OCI-M1 (cell line): ENCODE data around the gene RGSL1.

ENCODE experiments used
- DNase-seq: peaks from one replicate; lab custom pipeline; 2025; lab: John Stamatoyannopoulos, UW

Gene RGSL1

DNA sequence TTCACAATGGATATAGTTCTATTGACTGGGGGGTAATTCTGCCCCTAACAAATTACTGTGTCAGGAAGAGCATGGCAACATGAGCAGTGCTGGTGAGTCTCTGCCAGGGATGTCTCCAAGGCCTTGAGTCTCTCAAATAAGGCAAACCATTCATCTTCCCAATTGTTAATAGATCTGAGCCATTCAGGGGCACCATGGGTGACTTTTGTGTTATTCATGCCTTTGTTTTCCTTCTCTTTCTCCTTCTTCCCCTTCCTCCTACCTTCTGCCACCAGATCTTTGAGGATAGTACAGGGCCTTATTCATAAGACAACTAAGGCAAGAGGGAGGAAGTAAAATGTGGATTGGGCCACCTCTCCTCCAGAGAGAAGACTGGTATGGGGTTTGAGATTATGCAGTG is at the start of gene RGSL1:
TSS of gene RGSL1 (plus strand) at position 60 of the 400 bp plus-strand sequence. CDS start at position 80, 20 bp downstream.
- no peak for DNase-seq

DNA sequence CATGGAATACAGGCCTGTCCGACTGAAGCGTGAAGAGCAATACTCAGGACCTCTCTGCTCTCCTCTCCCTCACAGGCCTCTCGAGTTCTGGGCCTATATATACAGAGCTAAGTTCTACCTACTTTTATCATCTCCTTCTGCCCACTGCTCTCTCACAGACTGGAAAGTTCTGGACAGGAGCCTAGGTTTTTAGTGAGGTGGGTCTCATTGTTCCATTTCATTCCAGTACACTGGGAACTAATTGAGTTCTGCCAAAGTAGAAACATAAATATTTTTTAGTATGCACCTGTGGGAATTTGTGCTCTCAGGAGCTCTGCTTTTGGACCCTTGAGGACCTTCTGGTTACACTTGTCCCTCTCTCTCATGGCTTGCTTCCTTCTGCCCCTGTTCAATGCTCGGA is 49.4 kb upstream of the RGSL1 start, which contains the start of gene TEDDM1:
TSS of gene TEDDM1 (minus strand) at position 101 of the 400 bp plus-strand sequence. CDS start 182 bp downstream, outside the sequence.
- no peak for DNase-seq

DNA sequence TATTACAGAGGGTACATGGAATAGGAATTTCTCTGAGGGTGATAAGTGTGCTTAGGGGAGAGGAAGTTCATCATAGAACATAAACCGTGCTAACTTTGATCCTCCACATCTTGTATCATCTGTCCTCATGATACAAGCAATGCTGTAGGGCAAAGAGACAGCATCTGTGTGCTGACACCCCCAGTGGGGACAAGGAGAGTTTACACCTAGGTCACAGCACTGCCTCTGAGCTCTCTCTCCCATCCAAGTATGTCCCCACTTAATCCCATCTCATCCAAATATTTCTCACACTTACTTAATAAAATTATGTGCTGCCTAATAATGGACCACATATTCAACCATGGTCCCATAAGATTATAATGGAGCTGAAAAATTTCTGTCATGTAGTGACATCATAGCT is 45.2 kb upstream of the RGSL1 start:
- no peak for DNase-seq

DNA sequence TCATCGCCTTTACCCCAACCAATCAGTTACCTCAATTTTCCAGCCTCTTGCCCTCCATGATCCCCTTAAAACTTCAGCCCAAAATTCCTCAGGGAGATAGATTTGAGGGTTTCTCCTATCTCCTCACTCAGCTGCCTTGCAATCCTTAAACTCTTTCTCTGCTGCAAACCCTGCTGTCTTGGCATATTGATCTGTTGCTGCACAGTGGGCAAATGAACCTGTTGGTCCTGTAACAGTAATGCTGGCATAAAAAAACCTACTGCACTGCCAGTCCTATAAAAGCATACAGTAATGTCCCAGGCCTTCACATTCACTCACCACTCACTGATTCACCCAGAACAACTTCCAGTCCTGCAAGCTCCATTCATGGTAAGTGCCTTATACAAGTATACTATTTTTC is 44.4 kb upstream of the RGSL1 start:
- DNase-seq: no peak

DNA sequence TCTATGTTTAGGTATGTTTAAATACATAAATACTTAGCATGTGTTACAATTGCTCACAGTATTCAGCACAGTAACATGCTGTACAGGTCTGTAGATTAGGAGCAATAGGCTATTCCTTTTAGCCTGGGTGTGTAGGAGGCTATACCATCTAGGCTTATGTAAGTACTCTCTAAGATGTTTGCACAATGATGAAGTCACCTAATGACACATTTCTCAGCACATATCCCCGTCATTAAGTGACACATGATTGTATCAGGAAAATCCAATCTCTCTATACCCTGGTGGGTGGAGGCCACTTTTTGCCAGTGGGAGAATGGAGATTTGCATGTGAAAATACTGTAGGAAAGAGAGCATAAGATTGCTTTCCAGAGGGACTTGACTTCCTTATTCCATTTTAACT is 43.9 kb upstream of the RGSL1 start:
- no peak for DNase-seq

DNA sequence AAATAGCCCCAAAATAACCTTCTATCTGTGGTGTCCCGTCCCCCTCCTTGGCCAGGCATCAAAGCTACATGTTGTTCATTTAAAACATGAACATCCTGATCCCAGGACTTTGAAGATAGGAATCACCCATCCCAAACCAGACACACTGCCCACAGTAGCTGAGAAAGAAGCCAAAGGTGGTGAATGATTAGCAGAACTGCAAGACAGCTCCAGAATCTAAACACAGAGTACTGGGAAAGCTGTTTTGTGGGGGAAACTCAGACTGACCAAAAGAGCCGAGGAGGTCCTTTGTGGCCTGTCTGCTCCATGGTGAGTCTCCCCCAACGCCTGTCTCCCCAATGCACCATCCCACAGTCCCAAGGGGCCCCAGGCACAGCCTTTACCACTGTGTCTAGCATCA is 42.2 kb upstream of the RGSL1 start:
- DNase-seq: no peak

DNA sequence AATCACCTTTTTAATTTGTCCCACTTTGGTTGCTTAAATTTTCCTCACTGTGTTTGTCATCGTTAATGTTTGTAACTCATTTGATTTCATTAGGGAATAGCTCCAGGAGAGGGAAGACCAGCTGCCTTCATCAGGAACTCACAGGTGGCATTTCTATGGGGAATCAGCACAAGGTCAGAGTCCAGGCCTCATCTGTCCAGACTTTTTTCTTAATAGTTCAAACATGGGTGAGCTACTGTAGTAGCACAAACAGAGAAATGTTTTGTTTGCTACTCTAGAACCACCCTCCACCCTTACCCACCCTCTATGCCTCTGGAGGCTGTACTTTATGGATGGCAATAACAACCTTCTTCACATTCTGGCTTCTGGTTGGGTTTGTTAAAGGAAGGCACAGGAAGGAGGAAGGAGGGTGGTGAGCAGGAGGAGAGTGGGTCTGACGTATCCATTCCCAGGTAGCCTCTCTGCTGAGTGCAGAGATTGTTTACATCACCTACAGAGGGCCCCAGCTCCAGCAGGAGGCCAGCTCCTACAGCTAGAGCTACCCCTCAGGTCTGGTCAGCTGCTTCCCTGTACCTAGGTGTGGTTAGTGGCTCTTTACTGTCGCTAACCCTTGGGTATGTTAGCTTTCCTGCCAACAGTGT is 41.4 kb upstream of the RGSL1 start:
- DNase-seq: no peak

DNA sequence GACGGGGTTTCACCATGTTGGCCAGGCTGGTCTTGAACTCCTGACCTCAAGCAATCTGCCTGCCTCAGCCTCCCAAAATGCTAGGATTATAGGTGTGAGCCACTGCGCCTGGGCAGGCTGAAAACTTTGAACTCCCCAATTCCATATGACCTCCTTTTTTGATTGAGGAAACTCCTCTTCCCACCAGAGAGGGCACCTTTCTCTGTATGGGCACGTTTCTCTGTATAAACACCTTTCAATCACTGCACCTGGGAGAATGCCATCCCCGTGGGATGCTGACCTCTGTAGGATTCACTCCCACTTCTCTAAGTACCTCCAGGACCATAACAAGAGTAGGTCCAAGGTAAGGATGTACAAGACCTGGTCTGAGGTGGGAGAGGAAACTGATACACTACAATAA is 39.8 kb upstream of the RGSL1 start:
- DNase-seq: no peak

DNA sequence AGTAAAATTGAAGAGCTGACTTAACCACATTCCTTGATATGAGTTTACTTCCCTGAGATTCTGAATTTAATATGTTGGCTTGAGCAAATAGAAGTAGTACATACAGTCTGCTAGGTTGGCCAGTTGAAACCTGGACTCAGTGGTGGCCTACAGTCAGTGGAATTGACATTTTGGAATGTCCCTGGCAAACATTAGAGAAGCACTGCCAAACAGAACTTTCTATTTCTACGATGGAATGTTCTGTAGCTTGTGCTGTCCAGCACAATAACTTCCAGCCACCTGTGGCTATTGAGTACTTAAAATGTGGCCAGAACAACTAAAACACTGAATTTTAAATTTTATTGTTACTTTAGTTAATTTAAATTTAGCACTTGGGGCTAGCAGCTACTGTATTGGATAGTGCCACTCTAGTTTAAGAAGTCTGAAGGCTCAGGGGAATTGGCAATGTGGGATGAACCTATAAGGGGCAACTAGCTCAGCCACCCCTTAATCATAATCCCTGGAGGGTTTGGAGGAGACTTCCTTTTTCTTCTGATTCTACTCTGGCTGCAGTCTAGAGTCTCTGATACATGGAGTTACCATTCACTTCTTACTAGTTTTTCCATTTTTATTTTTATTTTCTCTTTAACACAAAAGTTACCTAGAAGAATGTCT is 39.2 kb upstream of the RGSL1 start:
- DNase-seq: no peak

DNA sequence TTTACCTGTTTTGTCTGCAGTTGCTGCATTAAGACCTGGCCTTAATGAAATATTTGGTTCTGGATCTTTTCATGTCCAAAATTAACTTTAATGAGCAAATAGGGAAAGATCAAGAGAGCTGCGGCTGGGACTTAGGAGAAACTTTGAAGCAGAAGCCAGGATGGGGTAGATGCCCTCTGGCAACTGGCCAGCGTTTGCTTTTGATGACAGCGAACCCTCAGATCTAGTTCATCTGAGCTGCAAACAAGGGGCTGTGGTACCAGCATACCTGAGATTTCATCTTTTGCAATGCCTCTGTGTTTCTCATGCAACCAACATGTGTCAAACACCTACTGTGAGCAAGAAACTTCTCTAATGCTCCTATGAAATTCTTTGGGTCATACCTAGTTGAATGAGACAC is 36.5 kb upstream of the RGSL1 start:
- DNase-seq: no peak

DNA sequence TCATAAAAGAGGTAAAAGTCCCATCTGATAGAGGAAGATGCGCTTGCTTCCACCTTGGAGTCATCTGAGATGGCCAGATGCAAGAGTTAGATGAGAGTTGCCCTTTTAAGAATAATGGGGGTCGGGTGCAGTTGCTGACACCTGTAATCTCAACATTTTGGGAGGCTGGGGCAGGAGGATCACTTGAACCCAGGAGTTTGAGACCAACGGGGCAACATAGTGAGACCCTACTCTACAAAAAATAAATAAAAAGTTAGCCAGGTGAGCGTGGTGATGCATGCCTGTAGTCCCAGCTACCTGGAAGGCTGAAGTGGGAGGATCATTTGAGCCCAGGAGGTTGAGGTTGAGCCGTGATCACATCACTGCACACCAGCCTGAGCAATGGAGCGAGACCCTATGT is 36.0 kb upstream of the RGSL1 start:
- DNase-seq: no peak

DNA sequence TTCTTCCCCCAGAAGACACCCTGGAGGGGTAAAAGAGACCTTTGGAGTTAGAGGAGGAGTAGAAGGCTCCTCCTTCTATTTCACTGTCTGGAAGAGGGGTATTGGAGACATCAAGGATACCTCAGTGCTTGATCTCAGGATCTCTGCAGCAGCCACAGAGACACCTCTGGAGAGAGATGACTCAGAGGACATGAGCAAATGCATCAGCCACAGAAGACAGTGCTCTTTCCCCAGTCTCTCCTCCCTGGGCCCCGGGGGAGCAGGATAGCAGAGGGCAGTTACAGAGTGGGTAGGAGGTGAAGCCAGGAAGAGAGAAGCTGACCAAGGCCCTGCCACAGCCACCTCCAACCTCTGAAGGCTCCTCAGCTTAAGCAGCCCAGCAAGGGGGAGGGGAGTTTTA is 34.2 kb upstream of the RGSL1 start:
- no peak for DNase-seq

DNA sequence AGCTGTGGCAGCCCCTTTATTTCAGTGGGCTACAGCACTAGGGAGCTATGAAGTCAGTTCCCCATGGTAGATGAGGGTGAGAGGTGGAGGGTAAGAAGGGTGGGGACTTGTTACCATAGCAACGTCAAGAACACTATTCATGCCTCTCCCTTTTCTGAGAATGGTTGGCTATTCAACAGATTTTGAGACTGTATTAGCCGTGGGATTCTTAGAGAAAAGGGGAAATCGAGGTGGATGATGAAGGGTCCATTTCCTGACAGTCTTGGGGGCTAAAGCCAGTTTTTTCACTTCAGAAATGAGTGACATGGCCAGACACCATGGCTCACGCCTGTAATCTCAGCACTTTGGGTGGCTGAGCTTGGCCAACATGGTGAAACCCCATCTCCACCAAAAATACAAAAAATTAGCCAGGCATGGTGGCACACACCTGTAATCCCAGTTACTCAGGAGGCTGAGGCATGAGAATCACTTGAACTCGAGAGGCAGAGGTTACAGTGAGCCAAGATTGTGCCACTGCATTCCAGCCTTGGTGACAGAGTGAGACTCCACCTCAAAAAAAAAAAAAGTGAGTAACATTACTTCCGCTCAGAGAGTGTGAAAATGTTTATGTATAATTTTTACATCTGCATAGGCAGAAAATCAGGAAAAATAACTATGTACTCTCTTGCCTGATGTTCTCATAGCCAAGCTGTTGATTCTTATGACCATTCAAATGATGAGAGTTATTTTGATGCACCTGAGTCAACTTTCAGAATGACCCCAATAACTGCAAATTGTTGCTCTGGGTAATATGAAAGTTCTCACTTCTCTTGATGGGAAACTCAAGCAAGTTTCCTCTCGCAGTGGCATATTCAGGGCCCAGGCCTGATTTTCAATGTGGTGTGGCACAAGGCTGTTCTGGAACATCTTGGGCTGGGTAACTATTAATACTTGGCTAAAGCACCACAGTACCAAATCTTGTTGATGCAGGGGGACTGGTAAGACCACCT is 23.2 kb upstream of the RGSL1 start:
- no peak for DNase-seq

DNA sequence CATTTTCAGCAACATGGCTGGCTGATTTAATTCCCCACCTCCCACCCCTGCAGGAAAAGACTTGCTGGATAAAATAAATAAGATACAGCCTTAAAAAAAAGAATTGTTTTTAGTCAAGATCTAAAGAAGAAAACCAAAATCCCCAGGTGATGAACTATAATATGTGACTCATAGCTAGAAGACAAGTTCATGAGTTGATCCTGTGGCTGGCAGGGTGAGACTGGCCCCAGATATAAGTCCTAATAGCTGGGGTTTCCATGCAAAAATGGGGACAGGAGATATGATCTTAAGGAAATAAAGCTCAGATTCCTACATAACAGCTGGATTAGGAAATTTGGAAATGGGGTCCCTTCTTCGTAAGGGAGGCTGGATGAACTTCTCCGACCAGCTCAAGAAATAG is 21.9 kb upstream of the RGSL1 start:
- no peak for DNase-seq

DNA sequence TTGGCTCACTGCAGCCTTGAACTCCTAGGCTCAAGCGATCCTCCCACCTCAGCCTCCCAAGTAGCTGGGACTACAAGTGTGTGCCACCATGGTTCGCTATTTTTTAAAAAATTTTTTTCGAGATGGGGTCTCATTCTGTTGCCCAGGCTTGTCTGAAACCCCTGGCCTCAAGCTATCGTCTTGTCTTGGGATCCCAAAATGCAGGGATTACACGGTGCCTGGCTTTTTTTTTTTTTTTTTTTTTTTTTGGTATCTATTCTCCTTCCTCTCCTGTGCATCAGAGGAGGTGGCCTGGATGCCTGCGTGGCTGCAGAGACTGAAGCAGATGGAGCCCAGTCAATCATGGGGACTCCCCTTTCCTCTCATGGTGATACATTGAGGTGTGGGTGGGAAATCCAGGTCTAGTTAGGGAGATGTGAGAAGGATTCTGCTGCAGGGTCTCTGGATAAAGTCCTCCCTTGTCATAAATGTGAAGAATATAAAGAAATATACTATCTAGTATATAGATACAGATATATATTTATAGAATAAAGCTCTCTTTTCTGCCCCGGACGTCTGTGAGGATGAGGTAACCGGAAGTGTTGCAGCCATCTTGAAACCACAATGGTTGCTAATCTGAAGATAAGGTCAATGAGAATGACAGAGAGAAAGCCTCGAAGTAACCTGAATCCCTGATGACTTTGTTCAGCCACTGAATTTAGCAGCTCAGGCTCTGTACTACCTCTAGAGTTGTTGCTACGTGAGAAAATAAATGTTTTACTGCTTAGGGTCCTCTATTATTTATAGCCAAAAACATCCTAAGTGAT is 19.5 kb upstream of the RGSL1 start:
- DNase-seq: peak; percentile 90

DNA sequence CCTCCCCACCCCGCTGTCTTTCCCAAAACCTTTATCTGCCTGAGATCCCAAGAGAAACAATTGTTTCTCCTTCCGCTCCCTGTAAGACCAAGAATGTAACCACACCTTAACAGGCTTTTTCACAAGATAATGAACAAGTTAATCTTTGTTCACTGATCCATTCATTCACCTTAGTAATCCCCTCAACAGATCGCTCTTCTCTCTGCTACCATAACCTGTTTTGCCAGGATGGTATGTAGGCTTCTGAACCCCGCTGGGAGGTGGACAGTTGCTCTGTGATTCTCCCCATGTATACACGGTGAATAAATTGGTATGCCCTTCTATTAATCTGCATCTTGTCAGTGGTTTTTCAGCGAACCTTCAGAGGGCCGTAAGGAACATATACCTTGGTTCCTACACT is 18.7 kb upstream of the RGSL1 start:
- DNase-seq: no peak

DNA sequence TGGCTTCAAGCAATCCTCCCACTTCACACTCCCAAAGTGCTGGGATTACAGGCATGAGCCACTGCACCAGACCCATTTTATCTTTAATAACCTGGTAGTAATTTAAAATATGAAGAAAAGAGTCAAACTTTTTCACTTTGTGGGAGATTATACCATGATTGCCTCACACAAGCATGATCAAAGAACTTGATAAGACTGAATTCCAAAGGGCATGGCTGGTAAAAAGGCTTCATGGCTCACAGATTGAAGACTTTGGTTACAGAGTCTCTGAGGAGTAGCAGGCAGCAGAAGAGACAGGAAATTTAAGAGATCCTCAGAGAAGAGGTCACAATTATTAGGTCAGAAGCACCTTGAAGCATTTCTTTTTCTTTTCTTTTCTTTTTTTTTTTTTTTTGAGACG is 16.4 kb upstream of the RGSL1 start:
- no peak for DNase-seq

DNA sequence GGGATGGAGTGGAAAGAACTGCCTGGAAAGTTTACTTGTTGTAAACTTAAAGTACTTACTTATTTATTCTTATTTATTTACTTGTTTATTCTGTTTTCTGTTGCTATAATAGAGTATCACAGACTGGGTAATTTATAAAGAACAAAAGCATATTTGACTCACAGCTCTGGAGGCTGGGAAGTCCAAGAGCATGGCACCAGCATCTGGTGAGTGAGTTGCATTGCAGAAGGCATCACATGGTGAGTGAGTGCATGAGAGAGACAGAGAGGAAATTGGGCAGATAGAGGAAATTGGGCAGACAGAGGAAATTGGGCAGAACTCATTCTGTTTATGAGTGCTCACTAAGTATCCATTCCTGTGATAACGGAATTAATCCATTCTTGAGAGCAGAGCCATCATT is 11.6 kb upstream of the RGSL1 start:
- DNase-seq: no peak

DNA sequence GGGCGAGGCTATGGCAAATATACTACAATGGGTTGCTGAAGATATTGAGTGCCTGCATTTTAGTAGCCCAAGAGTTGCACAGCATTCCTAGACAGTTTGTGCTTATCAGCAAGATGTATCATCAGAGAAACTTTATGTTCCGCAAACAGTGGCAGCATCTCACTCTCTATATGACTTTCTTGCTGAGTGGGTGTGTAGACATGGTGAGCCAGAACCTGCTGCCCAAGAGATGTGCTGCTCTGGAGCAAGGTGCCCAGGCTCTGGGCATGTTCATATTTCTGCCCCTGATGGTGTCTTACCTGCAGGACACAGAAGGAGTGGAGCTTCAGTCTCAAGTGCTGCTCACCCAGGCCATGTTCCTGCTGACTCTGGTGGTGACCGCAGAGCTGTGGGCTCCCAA is 8.2 kb upstream of the RGSL1 start:
- no peak for DNase-seq

DNA sequence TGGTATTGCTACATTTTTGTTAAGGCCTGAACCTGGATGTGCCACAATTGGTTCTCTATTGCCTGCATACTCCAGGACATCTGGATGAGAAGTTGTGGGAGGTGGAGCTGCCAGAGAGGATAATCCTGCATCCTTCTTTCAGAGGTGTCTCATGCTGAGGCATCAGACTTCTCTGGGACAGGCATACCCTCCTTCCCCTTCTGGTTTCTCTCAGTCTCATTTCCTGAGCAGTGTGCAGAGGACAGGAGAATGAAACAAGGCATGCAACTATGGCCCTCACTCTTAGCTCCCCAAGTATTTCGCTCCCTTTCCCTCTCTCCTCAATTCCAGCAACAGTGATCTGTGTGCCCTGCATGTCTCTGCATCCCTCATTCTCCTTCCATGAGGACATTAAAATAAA is 7.6 kb upstream of the RGSL1 start:
- DNase-seq: no peak

DNA sequence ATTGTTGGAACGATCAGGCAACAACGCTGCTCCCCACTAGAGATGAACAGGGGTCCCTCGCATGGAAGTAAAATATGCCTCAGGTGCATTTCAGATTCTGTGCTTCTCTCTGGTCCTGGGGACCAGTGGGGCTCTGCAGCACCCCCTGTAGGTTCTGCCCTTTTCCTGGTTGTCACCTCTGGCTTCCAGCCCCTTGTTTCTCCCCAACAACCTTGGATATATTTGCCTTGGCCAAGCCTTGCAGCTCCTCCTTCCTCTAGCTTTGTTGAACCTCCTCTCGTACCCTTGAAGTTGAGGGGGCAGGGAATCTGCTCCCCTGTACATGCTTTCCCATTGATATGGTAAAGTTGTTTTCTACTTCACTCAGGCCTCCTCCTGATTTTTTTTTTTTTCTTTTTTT is 5.4 kb upstream of the RGSL1 start:
- peak; percentile 20 for DNase-seq
